SW 1271 (cell line): ENCODE data around the gene GRID2.
"Not testable (repeated sequence)": the region's sequence is repeated elsewhere in the genome, so short reads cannot be mapped to it uniquely, and the experiment has no call there.

ENCODE experiments used
- DNase-seq, 2 experiments: peaks; one replicate each; lab custom pipeline; 2025; lab: John Stamatoyannopoulos, UW

GRID2 gene

DNA sequence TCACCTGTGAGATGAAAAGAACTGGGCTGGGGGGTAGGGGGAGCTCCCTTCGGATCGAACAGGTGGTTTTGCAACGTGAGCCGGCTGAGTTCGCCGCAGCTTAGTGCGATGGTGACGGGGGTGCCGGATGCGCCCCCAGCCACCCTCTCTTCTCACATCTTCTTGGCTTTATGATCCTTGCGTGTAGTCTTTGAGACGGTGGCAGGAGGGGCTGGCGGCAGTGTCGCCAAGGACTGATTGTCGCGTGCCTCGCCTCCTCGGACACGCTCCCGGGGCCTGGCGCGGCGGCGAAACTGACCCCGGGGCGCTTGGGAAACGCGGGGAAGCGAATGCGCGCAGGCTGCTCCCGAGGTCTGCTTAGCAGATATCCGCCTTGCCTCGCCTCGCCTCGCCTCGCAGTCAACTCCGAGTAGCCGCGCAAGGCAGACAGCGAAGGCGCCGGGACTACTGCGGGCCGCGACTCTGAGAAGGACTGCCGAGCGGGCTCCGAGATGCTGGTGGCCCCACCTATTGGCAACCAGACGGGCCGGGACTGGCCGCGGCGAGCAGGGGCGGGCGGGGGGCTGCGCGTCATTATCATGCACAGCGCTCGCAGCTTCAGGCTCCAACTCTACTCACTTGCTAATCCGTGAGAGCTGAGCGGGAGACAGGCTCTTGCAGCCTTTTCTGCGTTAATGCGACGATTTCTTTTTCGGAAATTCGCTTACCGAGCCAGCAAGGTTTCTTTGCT, 1.5 kb downstream of the GRID2 start:
- DNase-seq: peak in 1 of 2 experiments; percentile 2

DNA sequence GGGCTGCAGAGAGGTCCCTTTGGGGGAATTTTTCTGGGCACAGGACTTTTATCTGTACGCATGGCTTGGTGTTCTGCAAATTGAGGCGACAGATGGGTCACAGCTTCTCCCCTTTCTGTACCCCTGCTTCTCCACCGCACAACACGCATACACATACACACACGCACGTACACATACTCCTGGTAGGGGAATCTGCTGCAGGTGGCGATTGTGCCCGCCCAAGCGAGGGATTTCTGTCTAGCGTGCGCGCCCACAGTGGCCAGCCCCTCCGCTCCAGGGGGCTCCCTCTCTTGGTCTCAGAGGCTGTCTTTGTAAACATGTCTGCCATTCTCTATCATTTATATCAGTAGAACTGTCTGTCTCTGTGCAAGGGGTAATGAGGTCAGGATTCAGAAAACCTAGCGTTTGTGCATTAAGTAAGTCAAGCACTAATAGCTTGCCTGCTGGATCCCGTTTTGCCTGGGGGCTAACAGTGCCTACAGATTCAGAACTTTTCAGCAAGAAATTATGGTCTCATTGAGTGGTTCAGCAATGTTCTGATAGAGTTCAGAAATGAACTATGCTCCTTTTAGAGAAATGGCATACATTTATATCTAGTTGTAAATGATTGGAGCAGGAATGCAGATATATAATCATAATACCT, 2.2 kb downstream of the GRID2 start:
- no peak for DNase-seq

DNA sequence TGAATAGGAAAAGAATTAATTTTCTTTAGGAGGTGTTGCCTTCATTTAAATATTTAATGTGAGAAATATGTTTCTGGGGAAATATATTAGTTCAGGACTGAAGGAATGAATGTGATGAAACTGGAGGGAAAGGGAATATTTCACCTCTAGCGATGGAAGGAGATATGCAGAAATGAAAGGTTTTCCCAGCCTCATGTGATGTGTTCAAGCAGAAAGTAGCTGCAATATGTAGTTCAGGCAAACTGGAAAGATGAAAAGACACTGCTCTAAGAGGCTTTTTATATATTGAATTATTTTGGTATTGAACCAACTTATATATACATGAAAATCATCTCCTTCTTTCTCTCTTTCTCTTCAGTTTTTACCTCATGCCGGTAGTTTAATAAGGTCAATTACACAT, 3.4 kb downstream of the GRID2 start:
- no peak for DNase-seq

GRCh38 chr4:92307866-92308265, 4.1 kb downstream of the GRID2 start:
- DNase-seq: no peak

DNA sequence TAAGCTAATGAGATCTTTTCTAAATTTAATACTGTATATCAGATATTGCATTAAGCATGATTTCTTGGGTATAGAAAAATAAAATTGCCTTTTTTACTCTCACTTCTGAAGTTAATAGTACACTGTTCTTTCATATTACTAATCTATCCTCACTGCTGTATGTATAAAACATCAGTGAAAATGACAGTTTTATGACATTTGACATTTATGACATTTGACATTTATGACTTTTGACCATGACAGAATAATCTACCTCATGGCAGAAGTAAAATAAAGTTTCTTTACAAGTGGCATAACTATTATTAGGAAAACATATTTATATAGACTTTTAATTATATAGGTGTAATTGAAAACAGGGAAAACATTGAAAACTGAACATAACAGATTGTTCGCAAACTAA, 13.3 kb downstream of the GRID2 start:
- no peak for DNase-seq

- no peak for DNase-seq
Measured at GRCh38 chr4:92328095-92328494, 24.3 kb downstream of the GRID2 start.

GRCh38 chr4:92333016-92333415, 29.2 kb downstream of the GRID2 start:
- DNase-seq: no peak

- DNase-seq: no peak
Measured at GRCh38 chr4:92334716-92335350, 31.1 kb downstream of the GRID2 start.

GRCh38 chr4:92339676-92340075, 35.9 kb downstream of the GRID2 start:
- DNase-seq: no peak

GRCh38 chr4:92344216-92344615, 40.5 kb downstream of the GRID2 start:
- DNase-seq: no peak

- no peak for DNase-seq
Measured at GRCh38 chr4:92346289-92346688, 42.5 kb downstream of the GRID2 start.

DNA sequence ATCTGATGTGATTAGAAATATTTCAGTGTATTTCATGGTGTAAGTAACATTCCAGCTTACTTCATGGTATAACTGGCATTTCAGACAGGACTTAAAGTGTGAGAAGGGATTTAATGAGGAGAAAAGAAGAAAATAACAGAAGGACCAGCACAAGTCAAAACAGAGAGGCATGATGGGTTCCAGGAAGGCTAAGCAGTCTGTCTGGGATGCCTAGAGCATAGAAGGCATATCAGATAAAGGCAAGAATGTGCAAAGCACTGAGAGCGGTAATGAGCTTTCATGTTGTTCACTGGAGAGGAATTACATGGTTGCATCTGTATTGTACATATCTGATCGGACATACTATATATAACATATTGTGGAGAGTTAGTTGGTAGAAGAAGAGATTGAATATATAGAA, 54.2 kb downstream of the GRID2 start:
- no peak for DNase-seq

DNA sequence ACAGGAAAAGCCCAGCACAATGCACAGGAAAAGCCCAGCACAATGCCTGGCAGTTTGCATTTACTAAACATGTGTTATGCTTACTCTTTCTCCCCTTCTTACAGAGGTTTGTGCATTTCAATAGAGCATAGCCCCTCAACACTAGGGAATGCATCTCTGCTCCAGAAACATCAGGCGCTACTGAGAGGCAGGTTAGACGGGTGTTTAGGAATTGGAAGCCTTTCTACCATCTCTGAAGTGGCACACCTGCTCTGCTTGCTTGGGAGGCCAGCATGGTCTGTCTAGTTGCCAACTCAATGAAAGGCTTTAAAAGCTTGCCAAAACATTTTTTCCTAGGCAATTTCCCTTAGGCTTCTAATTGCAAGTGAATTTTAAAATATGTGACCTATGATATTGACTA, 55.7 kb downstream of the GRID2 start:
- DNase-seq: no peak

DNA sequence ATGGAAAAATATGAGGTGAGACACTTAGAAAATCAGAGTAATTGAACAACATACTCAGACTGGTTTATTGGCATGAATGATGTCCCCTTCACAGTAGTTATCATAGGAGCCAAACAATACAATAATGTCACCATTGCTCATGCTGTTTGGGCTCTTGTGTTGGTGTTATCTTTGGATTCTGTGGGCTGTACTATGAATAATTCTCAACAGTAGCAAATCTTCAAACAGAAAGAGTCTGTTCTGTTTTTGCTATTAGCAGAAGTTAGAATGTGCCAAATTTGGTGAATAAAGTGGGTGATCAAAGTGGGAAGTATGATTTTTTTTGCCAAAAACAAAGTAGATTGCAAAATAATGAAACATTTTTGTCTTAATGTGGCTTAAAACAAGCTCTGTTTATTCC, 58.3 kb downstream of the GRID2 start:
- no peak for DNase-seq

GRCh38 chr4:92368653-92369052, 64.9 kb downstream of the GRID2 start:
- no peak for DNase-seq

- no peak for DNase-seq
Measured at GRCh38 chr4:92381616-92382015, 77.8 kb downstream of the GRID2 start.

GRCh38 chr4:92382128-92382527, 78.4 kb downstream of the GRID2 start:
- no peak for DNase-seq

GRCh38 chr4:92387459-92388069, 83.8 kb downstream of the GRID2 start:
- DNase-seq: peak in 1 of 2 experiments; percentile 53

DNA sequence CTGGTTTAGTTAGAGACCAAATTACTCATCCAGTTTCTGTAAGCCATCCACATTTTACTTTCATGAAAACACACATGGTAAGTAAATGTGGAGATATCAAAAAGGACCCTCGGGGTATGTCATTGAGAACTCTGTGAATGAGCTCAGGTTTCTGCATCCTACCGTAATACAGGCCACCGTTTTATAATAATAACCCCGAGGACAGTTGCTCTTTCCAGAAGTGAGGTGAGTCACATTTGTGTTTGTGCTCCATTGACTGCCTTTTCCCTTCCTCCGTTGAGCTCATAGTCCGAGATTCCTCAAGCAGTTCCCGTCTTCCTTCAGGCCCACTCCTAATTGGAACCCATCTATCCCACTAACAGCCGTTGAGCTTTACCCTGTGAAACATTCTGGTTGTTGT, 95.3 kb downstream of the GRID2 start:
- DNase-seq: no peak

DNA sequence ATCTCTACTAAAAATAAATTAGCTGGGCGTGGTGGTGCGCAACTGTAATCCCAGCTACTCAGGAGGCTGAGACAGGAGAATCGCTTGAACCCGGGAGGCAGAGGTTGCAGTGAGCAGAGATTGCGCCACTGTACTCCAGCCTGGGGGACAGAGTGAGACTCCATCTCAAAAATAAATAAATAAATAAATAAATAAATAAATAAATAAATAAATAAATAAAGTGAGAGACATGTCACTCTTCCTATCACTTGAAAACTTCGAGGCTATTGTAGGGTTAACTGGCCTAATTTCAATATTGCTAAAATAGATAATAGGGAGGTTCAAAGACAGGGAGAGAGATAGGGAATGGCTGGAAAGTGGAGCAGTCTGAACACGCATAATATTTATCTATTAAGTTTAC, 99.8 kb downstream of the GRID2 start:
- not testable (repeated sequence) for DNase-seq

DNA sequence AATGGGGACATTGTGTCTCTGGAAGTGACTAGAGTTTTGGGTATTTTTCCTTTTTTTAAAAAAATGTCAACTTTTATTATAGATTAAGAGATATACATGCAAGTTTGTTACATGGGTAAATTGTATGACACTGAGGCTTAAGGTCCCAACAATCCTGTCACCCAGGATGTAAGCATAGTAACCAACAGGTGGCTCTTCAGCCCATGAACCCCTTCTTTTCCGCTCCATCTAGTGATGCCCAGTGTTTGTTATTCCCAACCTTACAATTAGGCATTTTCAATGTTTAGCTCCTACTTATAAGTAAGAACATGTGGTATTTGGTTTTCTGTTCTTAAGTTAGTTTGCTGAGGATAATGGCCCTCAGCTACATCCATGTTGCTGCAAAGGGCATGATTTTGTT, 102.7 kb downstream of the GRID2 start:
- no peak for DNase-seq

- no peak for DNase-seq
Measured at GRCh38 chr4:92421920-92422319, 118.2 kb downstream of the GRID2 start.

- no peak for DNase-seq
Measured at GRCh38 chr4:92433272-92433758, 129.5 kb downstream of the GRID2 start.
